GM08714 (cell line): Measurements from ENCODE around the gene RAP1A.
"Not testable (repeated sequence)": the region's sequence is repeated elsewhere in the genome, so short reads cannot be mapped to it uniquely, and the experiment has no call there.

Source experiments
- H3K4me3 ChIP-seq: fragments of 200-500 bp; sonication (Bioruptor generic); 2 replicates; pipeline ENCODE4 v1.5.1; 2014; ENCODE audit warnings: mild to moderate bottlenecking, low read length, inconsistent platforms
- ZNF274 ChIP-seq: IDR thresholded peaks from 2 replicates; pipeline ENCODE4 v1.6.1; 2012; ENCODE audit warnings: mild to moderate bottlenecking, low read depth, low read length

The RAP1A gene

DNA sequence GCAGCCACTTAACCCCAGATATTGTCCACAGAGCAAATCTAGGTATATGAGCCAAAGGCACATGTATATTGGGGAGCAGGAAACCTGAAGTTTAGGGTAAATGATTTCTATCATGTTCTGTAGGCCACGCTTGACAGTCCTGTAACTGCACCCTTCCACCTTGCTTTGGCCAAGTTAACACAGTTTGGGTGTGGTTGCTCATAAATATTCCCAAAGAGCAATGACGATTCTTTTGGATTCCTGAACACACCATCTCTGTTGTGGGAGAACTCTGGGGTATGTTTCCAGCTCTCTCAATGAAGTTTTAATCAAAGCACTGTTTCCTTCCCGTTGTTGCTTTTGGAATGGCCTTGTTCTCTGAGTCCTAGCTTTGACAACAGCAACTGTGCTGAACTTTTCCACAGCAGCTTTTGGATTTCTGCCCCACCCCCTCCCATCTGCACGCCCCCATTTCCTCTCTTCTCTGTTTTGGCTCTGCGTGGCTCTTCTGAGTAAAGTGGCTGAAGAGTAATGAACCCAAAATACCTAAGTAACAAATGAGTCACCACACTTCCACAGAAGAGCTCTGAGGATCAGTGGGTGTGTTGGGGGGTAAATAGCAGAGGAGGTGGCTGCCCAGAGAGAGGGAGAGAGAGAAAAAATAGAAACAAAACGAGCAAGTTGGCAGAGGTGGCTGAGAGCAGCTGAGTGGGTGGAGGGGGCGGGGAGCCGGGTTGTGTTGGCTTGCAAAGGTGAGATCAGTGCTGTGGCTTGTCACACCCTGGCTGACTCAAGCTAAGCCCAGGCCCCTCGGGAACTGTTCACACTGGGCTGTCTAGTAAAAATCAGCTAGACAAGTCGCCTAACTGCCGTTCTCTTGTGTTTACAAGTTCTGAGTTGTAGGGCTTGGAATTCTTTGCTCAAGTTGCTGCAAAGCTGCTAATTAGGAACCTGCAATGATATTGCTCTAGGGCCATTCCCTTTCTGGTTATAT is 26.9 kb upstream of the RAP1A start:
- TF ChIP-seq ZNF274 = no peak

DNA sequence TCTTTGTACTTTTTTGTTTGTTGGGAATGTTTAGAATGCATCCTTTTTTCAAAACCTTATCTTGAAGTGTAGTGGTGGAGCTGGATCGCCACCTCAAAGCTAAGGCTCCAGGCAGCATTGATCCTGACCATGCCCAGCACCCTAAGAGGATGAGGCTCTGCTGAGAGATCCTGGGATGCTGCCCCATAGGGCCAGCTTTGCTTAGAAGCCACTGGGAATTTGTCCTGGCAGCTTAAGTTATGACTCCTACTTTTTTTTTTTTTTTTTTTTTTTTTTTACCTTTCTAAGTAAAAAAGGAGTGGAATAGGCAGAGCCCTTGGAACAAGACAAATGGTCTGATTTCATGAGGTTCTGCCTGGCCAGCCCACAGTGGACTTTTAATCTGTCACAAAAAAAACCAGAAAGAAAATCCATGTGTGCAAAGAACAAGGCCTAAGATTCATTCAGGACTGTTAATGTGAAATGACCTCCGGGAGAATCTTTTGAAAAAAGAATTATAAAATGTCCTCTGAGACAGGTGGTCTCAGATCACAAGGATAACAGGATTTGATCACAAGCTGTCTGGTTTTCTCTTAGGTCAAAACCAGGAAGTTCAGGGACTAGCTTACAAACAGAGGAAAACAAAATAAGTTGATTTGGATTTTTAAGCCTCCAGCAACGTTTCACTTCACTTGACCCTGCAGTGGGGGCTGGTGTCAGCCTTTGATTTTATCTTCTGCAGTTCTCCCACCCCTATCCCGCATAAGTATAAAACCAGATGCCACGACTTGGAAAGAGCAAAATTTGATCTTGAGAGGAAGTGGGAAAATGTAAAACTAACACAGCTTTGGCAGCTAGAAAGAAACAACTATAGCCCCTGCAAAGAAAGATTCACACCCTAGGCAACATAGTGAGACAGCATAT is 25.9 kb upstream of the RAP1A start:
- TF ChIP-seq ZNF274 = no peak
- peak overlapping the region; percentile 36; the same call in 1 of the 2 replicates for H3K4me3 ChIP-seq

More for the DNA sequence above, 26.9 kb upstream of the RAP1A start:
- peak overlapping the region; percentile 36; the same call in 1 of the 2 replicates for H3K4me3 ChIP-seq

GRCh38 chr1:111594306-111594693 is 25.3 kb upstream of the RAP1A start:
- no peak overlapping the region for H3K4me3 ChIP-seq
- no peak for TF ChIP-seq ZNF274

DNA sequence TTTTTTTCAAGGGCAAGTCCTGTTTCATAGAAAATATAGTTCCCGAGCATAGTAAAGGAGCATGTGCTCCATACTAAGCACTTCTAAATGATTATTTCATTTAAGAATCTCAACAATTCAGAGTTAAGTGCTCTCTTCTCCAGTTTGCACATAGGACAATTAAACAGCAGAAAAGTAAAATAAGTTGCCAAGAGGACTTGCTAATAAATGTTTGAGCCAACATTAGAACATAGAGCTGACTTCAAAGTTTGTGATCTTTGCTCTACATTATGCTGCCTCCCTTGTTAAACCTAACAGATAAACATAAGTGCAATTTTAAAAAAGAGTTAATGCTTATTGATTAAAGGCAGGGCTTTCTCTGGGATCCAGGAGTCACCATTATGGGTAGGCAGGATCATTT is 23.8 kb upstream of the RAP1A start:
- no peak overlapping the region for H3K4me3 ChIP-seq
- TF ChIP-seq ZNF274 = no peak

- TF ChIP-seq ZNF274 = no peak
- no peak overlapping the region for H3K4me3 ChIP-seq
Measured at GRCh38 chr1:111596499-111596898, 23.1 kb upstream of the RAP1A start.

- H3K4me3 ChIP-seq = no peak overlapping the region
- TF ChIP-seq ZNF274 = no peak
Measured at GRCh38 chr1:111597426-111597825, 22.2 kb upstream of the RAP1A start.

GRCh38 chr1:111598544-111598943 is 21.0 kb upstream of the RAP1A start:
- TF ChIP-seq ZNF274 = no peak
- H3K4me3 ChIP-seq = no peak overlapping the region

DNA sequence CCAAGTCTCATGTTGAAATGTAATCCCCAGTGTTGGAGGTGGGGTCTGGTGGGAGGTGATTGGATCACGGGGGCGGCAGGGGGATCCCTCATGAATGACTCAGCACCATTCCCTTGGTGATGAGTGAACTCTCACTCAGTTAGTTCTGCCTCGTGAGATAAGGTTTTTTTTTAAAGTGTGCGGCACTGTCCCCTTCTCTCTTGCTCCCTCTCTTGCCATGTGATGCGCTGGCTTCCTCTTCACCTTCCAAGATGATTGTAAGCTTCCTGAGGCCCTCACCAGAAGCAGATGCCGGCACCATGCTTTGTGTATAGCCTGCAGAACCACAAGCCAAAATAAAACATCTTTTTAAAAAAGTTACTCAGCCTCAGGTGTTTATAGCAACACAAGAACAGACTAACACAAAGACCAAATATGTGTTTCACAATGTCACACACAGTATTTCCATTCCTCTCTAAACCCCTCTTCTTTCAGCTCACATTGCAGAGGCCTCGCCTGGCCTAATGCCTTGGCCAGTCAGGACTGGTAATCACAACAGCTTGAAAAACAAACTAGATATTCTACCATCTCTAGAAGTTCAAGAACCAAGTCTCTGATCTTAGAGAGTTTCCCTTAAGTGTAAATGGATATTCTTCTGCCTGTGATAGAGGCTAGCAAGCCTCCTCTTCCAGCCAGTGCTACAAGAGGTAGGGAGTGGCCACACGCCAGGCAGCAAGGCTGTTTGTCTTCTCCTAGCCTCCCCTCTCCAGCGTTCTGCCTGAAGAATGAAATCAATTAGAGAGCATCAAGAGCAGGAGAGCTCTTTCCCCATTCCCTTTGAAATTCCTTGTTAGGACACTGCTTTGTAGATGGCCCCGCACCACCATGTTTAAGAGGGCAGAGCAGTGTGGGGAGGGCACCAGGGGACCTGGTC is 19.6 kb upstream of the RAP1A start:
- no peak for TF ChIP-seq ZNF274
- no peak overlapping the region; the same call in 1 of the 2 replicates for H3K4me3 ChIP-seq

DNA sequence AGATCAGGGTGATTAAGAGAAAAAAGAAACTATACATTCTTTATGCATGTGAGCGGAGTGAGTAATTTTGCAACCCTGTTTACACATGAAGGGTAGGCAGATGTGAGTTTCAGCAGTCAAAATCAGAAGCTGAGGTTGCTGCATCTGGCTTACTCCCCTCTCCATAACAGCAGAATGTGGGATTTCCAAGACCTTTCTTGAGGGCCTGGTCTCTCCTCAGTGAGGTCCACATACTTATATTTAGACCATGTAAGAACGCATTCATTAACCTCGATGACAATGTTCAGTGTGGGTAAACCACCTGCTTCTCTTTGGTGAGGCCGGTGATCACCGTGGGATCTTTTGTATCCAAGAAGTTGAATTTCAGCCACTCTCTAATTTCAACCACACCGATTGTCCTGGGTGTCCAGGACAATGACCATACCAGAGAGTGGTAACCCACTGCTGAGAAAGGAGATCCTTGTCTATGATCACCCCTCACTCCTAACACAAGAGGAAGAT is 18.7 kb upstream of the RAP1A start:
- H3K4me3 ChIP-seq = peak overlapping the region; percentile 21; the same call in 1 of the 2 replicates
- no peak for TF ChIP-seq ZNF274

DNA sequence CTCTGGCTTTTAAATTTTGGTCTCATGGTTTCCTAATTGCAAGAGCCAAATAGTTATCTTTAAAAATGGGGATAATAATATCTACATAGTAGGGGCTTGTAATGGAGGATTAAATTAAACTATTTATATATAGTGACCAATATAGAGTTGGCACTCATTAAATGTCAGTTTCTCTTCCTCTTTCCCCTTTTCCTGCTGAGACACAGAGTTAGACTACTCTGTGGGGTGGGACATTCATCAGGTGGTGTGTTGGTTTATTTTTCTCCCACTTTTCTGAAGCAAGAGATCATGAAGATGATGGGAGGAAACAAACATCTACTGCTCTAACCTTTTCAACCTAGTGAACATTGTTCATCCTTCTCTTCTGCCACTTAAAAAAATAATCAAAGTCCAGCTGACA is 17.3 kb upstream of the RAP1A start:
- H3K4me3 ChIP-seq = no peak overlapping the region
- no peak for TF ChIP-seq ZNF274

- H3K4me3 ChIP-seq = no peak overlapping the region; the same call in 1 of the 2 replicates
- no peak for TF ChIP-seq ZNF274
Measured at GRCh38 chr1:111602974-111603373, 16.6 kb upstream of the RAP1A start.

- H3K4me3 ChIP-seq = no peak overlapping the region
- TF ChIP-seq ZNF274 = no peak
Measured at GRCh38 chr1:111603979-111604378, 15.6 kb upstream of the RAP1A start.

DNA sequence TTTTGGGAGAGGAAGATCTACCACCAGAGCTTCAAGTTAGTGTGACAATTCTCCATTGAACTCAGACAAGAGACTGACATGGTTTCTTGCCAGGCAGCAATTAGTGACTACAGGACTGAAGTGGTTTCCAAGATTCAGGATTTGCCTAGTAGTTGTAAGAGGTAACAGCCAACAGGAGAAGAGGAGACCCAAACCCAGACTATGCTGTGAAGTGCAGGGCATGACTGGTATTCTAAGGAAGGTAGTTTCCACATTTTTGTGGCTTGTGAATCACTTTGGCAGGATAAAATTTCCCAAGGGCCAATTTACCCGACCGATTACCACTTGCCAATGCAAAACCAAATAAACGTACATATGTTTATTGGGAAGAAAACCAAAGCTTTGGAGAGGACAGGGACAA is 14.7 kb upstream of the RAP1A start:
- TF ChIP-seq ZNF274 = no peak
- H3K4me3 ChIP-seq = no peak overlapping the region

GRCh38 chr1:111605576-111605975 is 14.0 kb upstream of the RAP1A start:
- TF ChIP-seq ZNF274 = no peak
- H3K4me3 ChIP-seq = no peak overlapping the region

DNA sequence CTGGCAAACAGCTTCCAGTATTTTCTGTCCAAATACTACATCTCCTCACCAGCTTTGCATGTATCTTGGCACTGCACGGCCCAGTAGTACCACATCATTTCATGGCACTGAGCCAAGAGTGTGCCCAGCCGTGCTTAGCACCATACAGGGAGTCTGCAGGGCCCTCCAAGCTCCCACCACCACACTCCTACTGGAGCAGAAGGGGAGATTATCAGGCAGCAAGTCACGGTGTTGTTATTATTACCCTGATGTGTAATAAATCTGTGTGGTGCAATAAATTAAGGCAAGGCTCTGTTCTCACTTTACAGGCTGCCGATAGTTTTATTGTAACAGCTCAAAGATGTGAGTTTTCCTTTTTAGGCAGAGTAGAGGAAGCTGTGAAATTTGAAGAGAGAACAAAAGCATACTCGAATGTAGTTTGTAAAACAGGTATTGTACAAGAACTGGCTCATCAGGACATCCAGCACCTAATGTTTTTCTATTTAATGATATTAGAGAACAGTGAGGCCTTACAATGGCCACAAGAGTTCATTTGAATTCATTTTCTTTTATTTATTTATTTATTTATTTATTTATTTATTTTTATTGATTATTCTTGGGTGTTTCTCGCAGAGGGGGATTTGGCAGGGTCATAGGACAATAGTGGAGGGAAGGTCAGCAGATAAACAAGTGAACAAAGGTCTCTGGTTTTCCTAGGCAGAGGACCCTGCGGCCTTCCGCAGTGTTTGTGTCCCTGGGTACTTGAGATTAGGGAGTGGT is 13.0 kb upstream of the RAP1A start:
- H3K4me3 ChIP-seq = not testable (repeated sequence)

GRCh38 chr1:111608528-111608927 is 11.1 kb upstream of the RAP1A start:
- H3K4me3 ChIP-seq = not testable (repeated sequence)
